ENCODE data around the gene GPC3. TPM values are rescaled to one million over a fixed set of nuclear protein-coding genes. Genes with fewer than 3 reads are reported as not detected.

The GPC3 gene
- total RNA-seq, 1 experiment from 2014 or later = not detected

- peak; percentile 4 for DNase-seq (ENCODE audit: low read depth)
These were observed 462.3 kb downstream of the GPC3 start for GRCh38 chrX:133523081-133523487.

- no peak for DNase-seq (ENCODE audit: low read depth)
These were observed 468.7 kb downstream of the GPC3 start for GRCh38 chrX:133516686-133517085.

DNA sequence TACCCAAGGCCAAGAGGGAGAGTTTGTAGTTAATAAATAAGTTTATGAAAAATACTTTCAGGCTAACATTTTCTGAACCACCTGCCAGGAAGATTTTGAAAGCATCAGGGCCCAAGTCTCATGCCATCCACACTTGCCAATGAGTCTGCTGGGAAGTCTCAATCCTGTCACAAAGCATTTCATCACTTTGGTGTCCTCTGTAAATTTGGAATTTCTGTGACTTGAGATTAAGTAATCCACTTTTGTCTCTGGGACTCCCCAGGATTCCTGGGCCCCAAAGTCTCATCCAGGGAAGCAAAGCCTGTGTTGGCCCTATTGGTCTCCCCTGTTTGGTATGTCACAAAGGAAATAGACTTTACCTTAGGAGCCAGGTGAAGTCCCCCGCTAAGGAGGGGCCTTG lies 470.9 kb downstream of the GPC3 start:
- no peak for DNase-seq (ENCODE audit: low read depth)

- no peak for DNase-seq (ENCODE audit: low read depth)
These were observed 472.3 kb downstream of the GPC3 start for GRCh38 chrX:133513123-133513522.

- DNase-seq (ENCODE audit: low read depth) = no peak
These were observed 474.4 kb downstream of the GPC3 start for GRCh38 chrX:133511041-133511440.

DNA sequence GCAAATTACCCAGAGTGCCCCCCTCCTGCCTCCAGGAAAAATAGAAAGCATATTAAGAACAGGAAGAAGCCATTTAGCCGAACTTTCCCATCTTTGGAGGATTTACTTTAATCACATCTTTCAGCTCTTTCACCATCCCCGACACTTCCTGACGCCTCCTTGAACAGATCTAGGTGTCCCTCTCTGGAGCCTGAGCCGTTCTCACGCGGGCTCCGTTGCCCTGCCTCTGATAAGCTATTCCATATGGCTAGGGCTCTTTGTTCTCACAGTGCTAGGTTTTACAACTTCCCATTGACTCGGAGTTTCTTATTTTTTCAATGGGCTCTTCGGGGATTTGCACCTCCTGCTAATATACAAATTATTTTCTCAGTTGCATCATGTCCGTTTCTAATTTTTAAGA lies 488.0 kb downstream of the GPC3 start:
- DNase-seq (ENCODE audit: low read depth) = no peak

- DNase-seq (ENCODE audit: low read depth) = peak; percentile 31
These were observed 489.7 kb downstream of the GPC3 start for GRCh38 chrX:133495464-133496391.

DNA sequence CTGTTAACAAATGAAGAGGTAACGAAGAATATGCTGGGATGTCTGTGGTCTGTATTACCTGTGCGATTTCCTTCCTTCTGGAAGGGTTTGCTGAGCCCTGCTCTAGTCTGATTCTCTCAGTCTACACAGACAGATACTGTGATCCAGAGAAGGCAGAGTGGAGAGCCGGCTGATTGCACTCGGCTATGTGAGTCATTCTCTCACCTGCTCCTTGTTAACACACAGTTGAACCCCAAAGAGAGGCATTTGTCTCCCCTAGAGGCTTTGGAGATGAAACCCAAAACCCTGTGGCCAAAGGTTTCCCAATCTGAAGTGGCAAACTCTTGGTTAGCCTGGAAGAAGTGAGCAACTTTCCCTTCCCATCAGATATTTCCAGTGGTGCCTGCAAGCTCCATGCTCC lies 492.0 kb downstream of the GPC3 start:
- DNase-seq (ENCODE audit: low read depth) = no peak

DNA sequence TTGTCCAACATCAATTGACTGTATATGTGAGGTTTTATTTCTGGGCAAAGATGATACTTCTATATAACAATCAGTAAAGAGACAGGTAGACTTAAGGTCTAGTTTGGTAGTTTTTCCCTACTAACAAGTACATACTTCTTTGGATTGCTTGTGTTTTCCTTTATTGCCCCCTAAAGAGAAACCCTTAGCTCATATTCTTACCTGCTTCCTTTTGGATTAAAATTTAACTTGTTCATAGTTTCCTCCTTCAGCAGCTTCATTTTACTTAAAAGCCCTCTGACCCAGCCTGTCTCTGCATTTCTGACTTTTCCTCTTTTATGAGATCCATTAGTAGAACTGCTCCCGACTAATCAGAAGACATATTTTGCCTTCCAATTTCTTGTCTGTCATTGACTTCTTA lies 494.4 kb downstream of the GPC3 start:
- DNase-seq (ENCODE audit: low read depth) = no peak

Data from M059J (cell line).